ENCODE measurements around the gene SPN. TPM values are rescaled to one million over a fixed set of nuclear protein-coding genes. Genes with fewer than 3 reads are reported as not detected.

The SPN gene
- total RNA-seq, 2 donors from 2014 or later = 1.6 to 2.0 TPM

- Histone ChIP-seq H3K27me3 (replicated peaks; ENCODE audit: insufficient read depth) (no peaks in the 10 kb centered on the region), H3K4me1 (replicated peaks) (no peaks in the 10 kb centered on the region), H3K9me3 (no peaks in the 10 kb centered on the region), H3K4me3 (no peak overlapping the region), H3K36me3 (no peaks in the 10 kb centered on the region), H3K27ac (no peak overlapping the region)
- TF ChIP-seq, protein P1, sequence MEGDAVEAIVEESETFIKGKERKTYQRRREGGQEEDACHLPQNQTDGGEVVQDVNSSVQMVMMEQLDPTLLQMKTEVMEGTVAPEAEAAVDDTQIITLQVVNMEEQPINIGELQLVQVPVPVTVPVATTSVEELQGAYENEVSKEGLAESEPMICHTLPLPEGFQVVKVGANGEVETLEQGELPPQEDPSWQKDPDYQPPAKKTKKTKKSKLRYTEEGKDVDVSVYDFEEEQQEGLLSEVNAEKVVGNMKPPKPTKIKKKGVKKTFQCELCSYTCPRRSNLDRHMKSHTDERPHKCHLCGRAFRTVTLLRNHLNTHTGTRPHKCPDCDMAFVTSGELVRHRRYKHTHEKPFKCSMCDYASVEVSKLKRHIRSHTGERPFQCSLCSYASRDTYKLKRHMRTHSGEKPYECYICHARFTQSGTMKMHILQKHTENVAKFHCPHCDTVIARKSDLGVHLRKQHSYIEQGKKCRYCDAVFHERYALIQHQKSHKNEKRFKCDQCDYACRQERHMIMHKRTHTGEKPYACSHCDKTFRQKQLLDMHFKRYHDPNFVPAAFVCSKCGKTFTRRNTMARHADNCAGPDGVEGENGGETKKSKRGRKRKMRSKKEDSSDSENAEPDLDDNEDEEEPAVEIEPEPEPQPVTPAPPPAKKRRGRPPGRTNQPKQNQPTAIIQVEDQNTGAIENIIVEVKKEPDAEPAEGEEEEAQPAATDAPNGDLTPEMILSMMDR (IDR thresholded peaks at IDR 0.05) = no peak
- no peak for TF ChIP-seq POLR2A (IDR thresholded peaks at IDR 0.05)
- no peak for TF ChIP-seq POLR2AphosphoS5 (IDR thresholded peaks at IDR 0.05)
- intact Hi-C loops (cut with DNase I) = no loop called here
- no peak for DNase-seq (ENCODE audit: low spot score)
- WGBS = 73% methylated on average over 11 of the region's 11 CpGs
Observed at GRCh38 chr16:29656688-29657523, 6.1 kb upstream of the SPN start.

- H3K36me3 ChIP-seq = no peaks in the 10 kb centered on the region
- H3K27me3 ChIP-seq (replicated peaks; ENCODE audit: insufficient read depth) = no peaks in the 10 kb centered on the region
- H3K4me1 ChIP-seq (replicated peaks) = no peaks in the 10 kb centered on the region
- intact Hi-C loops (cut with DNase I) = no loop called here
- 84% methylated on average over 6 of the region's 6 CpGs for WGBS
- no peak overlapping the region for H3K27ac ChIP-seq
- DNase-seq (ENCODE audit: low spot score) = no peak
- TF ChIP-seq POLR2AphosphoS5 (IDR thresholded peaks at IDR 0.05) = no peak
- TF ChIP-seq, protein P1 (IDR thresholded peaks at IDR 0.05) = no peak
- no peak for TF ChIP-seq POLR2A (IDR thresholded peaks at IDR 0.05)
- H3K9me3 ChIP-seq = no peaks in the 10 kb centered on the region
- no peak overlapping the region for H3K4me3 ChIP-seq
Observed at GRCh38 chr16:29658705-29659104, 4.3 kb upstream of the SPN start.

DNA sequence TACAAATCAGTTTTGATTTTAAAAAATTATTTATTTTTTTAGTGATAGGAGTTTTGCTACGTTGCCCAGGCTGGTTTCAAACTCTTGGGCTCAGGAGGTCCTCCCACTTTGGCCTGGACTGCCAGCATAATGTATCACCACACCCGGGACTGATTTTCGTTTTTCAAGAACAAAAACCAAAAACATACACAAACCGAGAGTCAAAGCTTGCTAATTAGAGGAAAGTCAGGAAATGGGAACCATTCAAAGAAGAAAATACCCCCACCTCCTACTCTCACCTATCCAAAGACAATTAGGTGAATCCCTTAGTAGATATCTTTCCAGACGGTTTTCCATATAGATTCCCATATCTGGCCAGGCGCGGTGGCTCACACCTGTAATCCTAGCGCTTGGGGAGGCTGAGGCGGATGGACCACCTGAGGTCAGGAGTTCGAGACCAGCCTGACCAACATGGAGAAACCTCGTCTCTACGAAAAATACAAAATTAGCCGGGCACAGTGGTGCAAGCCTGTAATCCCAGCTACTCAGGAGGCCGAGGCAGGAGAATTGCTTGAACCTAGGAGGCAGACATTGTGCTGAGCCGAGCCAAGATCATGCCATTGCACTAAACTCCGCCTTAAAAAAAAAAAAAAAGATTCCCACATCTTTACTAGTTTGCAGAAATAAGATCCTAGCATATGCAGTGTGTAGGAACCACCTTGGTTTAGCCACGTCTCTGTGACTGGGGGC is 883 bp upstream of the SPN start:
- no peak overlapping the region for H3K27ac ChIP-seq
- WGBS = 80% methylated on average over 17 of the region's 17 CpGs
- no peaks in the 10 kb centered on the region for H3K27me3 ChIP-seq (replicated peaks; ENCODE audit: insufficient read depth)
- H3K9me3 ChIP-seq = no peaks in the 10 kb centered on the region
- no peaks in the 10 kb centered on the region for H3K4me1 ChIP-seq (replicated peaks)
- intact Hi-C loops (cut with DNase I) = no loop called here
- no peak overlapping the region for H3K4me3 ChIP-seq
- no peak for DNase-seq (ENCODE audit: low spot score)
- no peaks in the 10 kb centered on the region for H3K36me3 ChIP-seq
- TF ChIP-seq POLR2AphosphoS5 (IDR thresholded peaks at IDR 0.05) (no peak), POLR2A (IDR thresholded peaks at IDR 0.05) (no peak)
- TF ChIP-seq, protein P1 (IDR thresholded peaks at IDR 0.05) = no peak

DNA sequence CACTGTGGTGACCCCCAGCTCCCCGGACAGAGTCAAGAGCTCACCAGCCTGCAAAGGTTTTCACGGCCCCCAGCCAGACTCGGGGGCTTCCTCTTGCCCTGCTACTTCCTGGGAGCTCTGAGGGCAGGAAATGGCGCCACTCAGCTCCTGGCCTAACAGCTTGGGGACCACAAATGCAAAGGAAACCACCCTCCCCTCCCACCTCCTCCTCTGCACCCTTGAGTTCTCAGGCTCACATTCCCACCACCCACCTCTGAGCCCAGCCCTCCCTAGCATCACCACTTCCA is 375 bp upstream of the SPN start:
- 69% methylated on average over 4 of the region's 4 CpGs for whole genome bisulfite sequencing
- H3K36me3 ChIP-seq = no peaks in the 10 kb centered on the region
- TF ChIP-seq, protein P1 (IDR thresholded peaks at IDR 0.05) = no peak
- TF ChIP-seq POLR2A (IDR thresholded peaks at IDR 0.05) (no peak), POLR2AphosphoS5 (IDR thresholded peaks at IDR 0.05) (no peak)

GRCh38 chr16:29663807-29664090 is 702 bp downstream of the SPN start:
- Histone ChIP-seq H3K4me3 (no peak overlapping the region), H3K36me3 (no peaks in the 10 kb centered on the region), H3K27me3 (replicated peaks; ENCODE audit: insufficient read depth) (no peaks in the 10 kb centered on the region), H3K9me3 (no peaks in the 10 kb centered on the region), H3K27ac (no peak overlapping the region), H3K4me1 (replicated peaks) (no peaks in the 10 kb centered on the region)
- intact Hi-C loops (cut with DNase I) = no loop called here
- 79% methylated on average over 3 of the region's 3 CpGs for WGBS
- DNase-seq (ENCODE audit: low spot score) = no peak
- TF ChIP-seq POLR2A (IDR thresholded peaks at IDR 0.05) (no peak), POLR2AphosphoS5 (IDR thresholded peaks at IDR 0.05) (no peak)
- TF ChIP-seq, protein P1 (IDR thresholded peaks at IDR 0.05) = no peak

More for the DNA sequence above, 375 bp upstream of the SPN start:
- H3K4me1 ChIP-seq (replicated peaks) = no peaks in the 10 kb centered on the region
- no peak overlapping the region for H3K27ac ChIP-seq
- no peaks in the 10 kb centered on the region for H3K27me3 ChIP-seq (replicated peaks; ENCODE audit: insufficient read depth)
- no peak for DNase-seq (ENCODE audit: low spot score)
- no peaks in the 10 kb centered on the region for H3K9me3 ChIP-seq
- H3K4me3 ChIP-seq = no peak overlapping the region
- intact Hi-C loops (cut with DNase I) = no loop called here
